Thymus (tissue), 11 donors: ENCODE data around the gene SMURF2. TPM values are rescaled to one million over a fixed set of nuclear protein-coding genes. Genes with fewer than 3 reads are reported as not detected.

ENCODE experiments used
- DNase-seq, 9 donors: peaks; one replicate each; pipeline ENCODE4 v3.0.0-alpha.2; 2013; ENCODE audit warnings: low spot score in 9 of 9, low read depth in 6 of 9, missing footprints in 1 of 9
- H3K27ac ChIP-seq, 2 donors: one replicate each; pipeline ENCODE4 v1.5.1; 2013; ENCODE audit warnings: control low read depth in 1 of 2, low read depth in 1 of 2, low read length in 1 of 2, mild to moderate bottlenecking in 1 of 2, moderate library complexity in 1 of 2
- H3K27me3 ChIP-seq, 2 donors: one replicate each; pipeline ENCODE4 v1.5.1; 2013; ENCODE audit warnings: low read length in 1 of 2; ENCODE audit not compliant: control insufficient read depth in 2 of 2, insufficient read depth in 1 of 2
- H3K36me3 ChIP-seq, 2 donors: one replicate each; pipeline ENCODE4 v1.5.1; 2013; ENCODE audit warnings: low read length in 1 of 2, mild to moderate bottlenecking in 1 of 2, moderate library complexity in 1 of 2; ENCODE audit not compliant: control insufficient read depth in 2 of 2, insufficient read depth in 2 of 2
- H3K4me1 ChIP-seq, 2 donors: one replicate each; pipeline ENCODE4 v1.5.1; 2013; ENCODE audit warnings: low read length in 2 of 2; ENCODE audit not compliant: control insufficient read depth in 2 of 2, insufficient read depth in 2 of 2
- H3K4me3 ChIP-seq, 2 donors: one replicate each; pipeline ENCODE4 v1.5.1; 2013; ENCODE audit warnings: low read length in 2 of 2, control low read depth in 1 of 2, mild to moderate bottlenecking in 1 of 2
- H3K9me3 ChIP-seq, 2 donors: one replicate each; pipeline ENCODE4 v1.5.1; 2013; ENCODE audit warnings: low read length in 1 of 2, mild to moderate bottlenecking in 1 of 2; ENCODE audit not compliant: control insufficient read depth in 2 of 2, insufficient read depth in 1 of 2
- WGBS: extraction: QIAGEN DNeasy Blood & Tissue Kit; methylation state at CpG from one replicate; pipeline ENCODE4 v1.1.7; 2013; 5-methylcytosine and 5-hydroxymethylcytosine counted together
- polyA plus RNA-seq: library from polyadenylated mRNA; stranded (reverse); fragments of 200-250 nt; gene quantifications from one replicate; pipeline ENCODE4 v1.2.3, GENCODE V29; 2013
- total RNA-seq: library from RNA; stranded (reverse); fragments of 120-200 nt; gene quantifications from one replicate; pipeline ENCODE4 v1.2.4, GENCODE V29; 2013
- donor health status: healthy.

Gene SMURF2
- total and polyA plus RNA-seq, 2 donors, result 14.1 to 29.7 TPM

- 85% methylated on average over 5 of the region's 5 CpGs for WGBS
- no peaks in the 10 kb centered on the region for H3K9me3 ChIP-seq
- H3K4me1 ChIP-seq, result peaks cover 0 to 8% of the 10 kb centered on the region in 2 donors
- no peak overlapping the region for H3K27ac ChIP-seq
- no peaks in the 10 kb centered on the region for H3K36me3 ChIP-seq
- no peak for DNase-seq
- no peaks in the 10 kb centered on the region for H3K27me3 ChIP-seq
- no peak overlapping the region for H3K4me3 ChIP-seq
These were observed 34.3 kb downstream of the SMURF2 start for GRCh38 chr17:64627797-64628196.

GRCh38 chr17:64626827-64627226 is 35.3 kb downstream of the SMURF2 start:
- Histone ChIP-seq H3K4me3 (no peak overlapping the region), H3K9me3 (no peaks in the 10 kb centered on the region), H3K27me3 (no peaks in the 10 kb centered on the region), H3K27ac (no peak overlapping the region), H3K4me1 (peaks cover 0 to 8% of the 10 kb centered on the region in 2 donors), H3K36me3 (no peaks in the 10 kb centered on the region)
- no peak for DNase-seq
- WGBS, result 89% methylated on average over 3 of the region's 3 CpGs

- DNase-seq, result no peak
- Histone ChIP-seq H3K27ac (no peak overlapping the region), H3K27me3 (no peaks in the 10 kb centered on the region), H3K4me3 (no peak overlapping the region), H3K36me3 (no peaks in the 10 kb centered on the region), H3K9me3 (no peaks in the 10 kb centered on the region), H3K4me1 (peaks cover 0 to 8% of the 10 kb centered on the region in 2 donors)
- 98% methylated on average over 4 of the region's 4 CpGs for WGBS
These were observed 36.6 kb downstream of the SMURF2 start for GRCh38 chr17:64625541-64625940.

- Histone ChIP-seq H3K27me3 (no peaks in the 10 kb centered on the region), H3K9me3 (no peaks in the 10 kb centered on the region), H3K36me3 (no peaks in the 10 kb centered on the region), H3K27ac (no peak overlapping the region), H3K4me1 (peaks cover 0 to 7% of the 10 kb centered on the region in 2 donors), H3K4me3 (no peak overlapping the region)
- DNase-seq, result no peak
- 94% methylated on average over 4 of the region's 4 CpGs for WGBS
These were observed 39.0 kb downstream of the SMURF2 start for GRCh38 chr17:64622931-64623654.

GRCh38 chr17:64621772-64622171 is 40.3 kb downstream of the SMURF2 start:
- 96% methylated on average over 6 of the region's 6 CpGs for WGBS
- Histone ChIP-seq H3K27ac (no peak overlapping the region), H3K9me3 (no peaks in the 10 kb centered on the region), H3K27me3 (no peaks in the 10 kb centered on the region), H3K4me3 (no peak overlapping the region), H3K36me3 (no peaks in the 10 kb centered on the region), H3K4me1 (no peaks in the 10 kb centered on the region)
- no peak for DNase-seq

GRCh38 chr17:64618848-64619247 is 43.3 kb downstream of the SMURF2 start:
- Histone ChIP-seq H3K27me3 (no peaks in the 10 kb centered on the region), H3K4me3 (no peak overlapping the region), H3K27ac (no peak overlapping the region), H3K9me3 (no peaks in the 10 kb centered on the region), H3K4me1 (no peaks in the 10 kb centered on the region), H3K36me3 (no peaks in the 10 kb centered on the region)
- 96% methylated on average over 4 of the region's 4 CpGs for WGBS
- DNase-seq, result no peak

- Histone ChIP-seq H3K27me3 (no peaks in the 10 kb centered on the region), H3K4me3 (no peak overlapping the region), H3K36me3 (no peaks in the 10 kb centered on the region), H3K9me3 (no peaks in the 10 kb centered on the region), H3K4me1 (no peaks in the 10 kb centered on the region), H3K27ac (no peak overlapping the region)
- WGBS, result 98% methylated on average over 5 of the region's 5 CpGs
- no peak for DNase-seq
These were observed 44.9 kb downstream of the SMURF2 start for GRCh38 chr17:64617125-64617780.

- DNase-seq, result no peak
- 94% methylated on average over 3 of the region's 3 CpGs for WGBS
These were observed 47.0 kb downstream of the SMURF2 start for GRCh38 chr17:64615028-64615677.

More at GRCh38 chr17:64615028-64615677, 47.0 kb downstream of the SMURF2 start:
- no peaks in the 10 kb centered on the region for H3K27me3 ChIP-seq
- H3K27ac ChIP-seq, result no peak overlapping the region
- no peaks in the 10 kb centered on the region for H3K9me3 ChIP-seq
- H3K4me3 ChIP-seq, result no peak overlapping the region
- no peaks in the 10 kb centered on the region for H3K36me3 ChIP-seq
- no peaks in the 10 kb centered on the region for H3K4me1 ChIP-seq
